CD14-positive monocyte (primary cell): ENCODE results near the gene RAG2. TPM values are rescaled to one million over a fixed set of nuclear protein-coding genes. Genes with fewer than 3 reads are reported as not detected.

Experiments
- DNase-seq, 3 donors: peaks; one replicate each; pipeline ENCODE4 v3.0.0-alpha.2; 2011 to 2022
- H2AFZ ChIP-seq: 2 replicates; pipeline ENCODE4 v1.6.0; 2012; ENCODE audit warnings: mild to moderate bottlenecking, low read depth, low read length, inconsistent platforms; ENCODE audit not compliant: insufficient read depth, poor library complexity, severe bottlenecking
- H3K27ac ChIP-seq, 2 donors: 1 replicate in 1 of 2; 2 replicates in 1 of 2; pipeline ENCODE4 v1.5.1; 2012 to 2013; ENCODE audit warnings: low read length in 2 of 2, control low read depth in 1 of 2, inconsistent platforms in 1 of 2, low read depth in 1 of 2, mild to moderate bottlenecking in 1 of 2
- H3K27me3 ChIP-seq, 2 donors: one replicate each; pipeline versions ENCODE4 v1.6.0 to v1.6.1; 2011 to 2013; ENCODE audit warnings: low read length in 2 of 2; ENCODE audit not compliant: control insufficient read depth in 2 of 2, insufficient read depth in 2 of 2
- H3K36me3 ChIP-seq, 2 donors: replicated peaks in 1 of 2; 1 replicate in 1 of 2; 2 replicates in 1 of 2; pipeline versions ENCODE4 v1.5.1 to v1.6.1; 2012 to 2013; ENCODE audit warnings: low read length in 2 of 2, control low read depth in 1 of 2, inconsistent platforms in 1 of 2, mild to moderate bottlenecking in 1 of 2; ENCODE audit not compliant: insufficient read depth in 2 of 2, control insufficient read depth in 1 of 2
- H3K4me1 ChIP-seq, 2 donors: 1 replicate in 1 of 2; 2 replicates in 1 of 2; pipeline versions ENCODE4 v1.5.1 to v1.6.1; 2012 to 2013; ENCODE audit warnings: low read length in 2 of 2, control low read depth in 1 of 2, inconsistent platforms in 1 of 2, mild to moderate bottlenecking in 1 of 2, moderate library complexity in 1 of 2; ENCODE audit not compliant: insufficient read depth in 2 of 2, control insufficient read depth in 1 of 2
- H3K4me2 ChIP-seq: replicated peaks from 2 replicates; pipeline ENCODE3; 2012; ENCODE audit warnings: low read length, moderate library complexity, mild to moderate bottlenecking; ENCODE audit not compliant: poor library complexity, severe bottlenecking; ENCODE audit errors: extremely low read depth
- H3K4me3 ChIP-seq, 3 experiments: fragments of 200-600 bp in 1 of 3; sonication (generic) in 1 of 3; replicated peaks in 1 of 3; 1 replicate in 2 of 3; 2 replicates in 1 of 3; pipeline ENCODE4 v1.5.1; 2011 to 2013; ENCODE audit warnings: low read length in 3 of 3, mild to moderate bottlenecking in 3 of 3, control low read depth in 2 of 3, low read depth in 2 of 3, inconsistent platforms in 1 of 3, moderate library complexity in 1 of 3
- H3K79me2 ChIP-seq: 2 replicates; pipeline ENCODE4 v1.6.0; 2012; ENCODE audit warnings: mild to moderate bottlenecking, control low read depth, inconsistent platforms, low read length, moderate library complexity; ENCODE audit not compliant: insufficient read depth
- H3K9ac ChIP-seq: 2 replicates; pipeline ENCODE4 v1.6.0; 2017; ENCODE audit warnings: low read length, mild to moderate bottlenecking; ENCODE audit not compliant: insufficient read depth, poor library complexity, severe bottlenecking
- H3K9me3 ChIP-seq, 2 donors: replicated peaks in 1 of 2; 1 replicate in 1 of 2; 2 replicates in 1 of 2; pipeline versions ENCODE4 v1.5.1 to v1.6.1; 2012 to 2013; ENCODE audit warnings: low read length in 2 of 2, control low read depth in 1 of 2; ENCODE audit not compliant: control insufficient read depth in 1 of 2, insufficient read depth in 1 of 2
- H4K20me1 ChIP-seq: 2 replicates; pipeline ENCODE4 v1.6.0; 2012; ENCODE audit warnings: mild to moderate bottlenecking, low read length, control low read depth, moderate library complexity; ENCODE audit not compliant: insufficient read depth
- H3K27ac Mint-ChIP-seq, 7 donors: one replicate each; pipeline ENCODE4 v1.8.0; 2020; ENCODE audit warnings: mild to moderate bottlenecking in 7 of 7, mixed read lengths in 7 of 7, moderate library complexity in 6 of 7, inconsistent platforms in 2 of 7
- H3K27me3 Mint-ChIP-seq, 3 donors: one replicate each; pipeline ENCODE4 v1.8.0; 2021 to 2022; ENCODE audit warnings: low read depth in 3 of 3, mild to moderate bottlenecking in 3 of 3, mixed read lengths in 3 of 3, moderate library complexity in 3 of 3, inconsistent platforms in 1 of 3
- H3K36me3 Mint-ChIP-seq, 2 donors: one replicate each; pipeline ENCODE4 v1.8.0; 2020; ENCODE audit warnings: mixed read lengths in 2 of 2, inconsistent platforms in 1 of 2, mild to moderate bottlenecking in 1 of 2
- H3K4me1 Mint-ChIP-seq: one replicate; pipeline ENCODE4 v1.8.0; 2020; ENCODE audit warnings: mild to moderate bottlenecking, mixed read lengths
- H3K4me3 Mint-ChIP-seq, 2 donors: one replicate each; pipeline ENCODE4 v1.8.0; 2020; ENCODE audit warnings: mild to moderate bottlenecking in 2 of 2, mixed read lengths in 2 of 2, moderate library complexity in 1 of 2
- H3K9me3 Mint-ChIP-seq, 7 donors: one replicate each; pipeline ENCODE4 v1.8.0; 2020 to 2022; ENCODE audit warnings: mixed read lengths in 7 of 7, mild to moderate bottlenecking in 6 of 7, moderate library complexity in 6 of 7, inconsistent platforms in 2 of 7
- CTCF ChIP-seq: fragments of 200-600 bp; IDR thresholded peaks from one replicate; pipeline ENCODE4 v1.8.0; 2022; ENCODE audit warnings: antibody characterized with exemption, mild to moderate bottlenecking
- WGBS: methylation state at CpG from one replicate; pipeline ENCODE4 v1.1.5; 2013; ENCODE audit warnings: missing lambda C conversion rate; ENCODE audit not compliant: insufficient coverage; 5-methylcytosine and 5-hydroxymethylcytosine counted together
- intact Hi-C, 2 donors: fragments of 100-400 bp; cut with micrococcal nuclease; formaldehyde crosslinking; loops; one replicate each; pipeline versions ENCODE4 v1.15.0 to v1.15.1; 2023
- polyA plus RNA-seq, 3 donors: library from polyadenylated mRNA; depleted of rRNA in 1 of 3; unstranded in 2 of 3; stranded (reverse) in 1 of 3; fragments of 300-500 nt in 2 of 3; fragments of >200 nt in 1 of 3; fragmentation: Illumina TruSeq in 2 of 3; gene quantifications; 1 replicate in 2 of 3; 2 replicates in 1 of 3; pipeline ENCODE4 v1.2.3, GENCODE V29; 2012 to 2021

RAG2 gene
- polyA plus RNA-seq, 3 donors, result not detected

DNA sequence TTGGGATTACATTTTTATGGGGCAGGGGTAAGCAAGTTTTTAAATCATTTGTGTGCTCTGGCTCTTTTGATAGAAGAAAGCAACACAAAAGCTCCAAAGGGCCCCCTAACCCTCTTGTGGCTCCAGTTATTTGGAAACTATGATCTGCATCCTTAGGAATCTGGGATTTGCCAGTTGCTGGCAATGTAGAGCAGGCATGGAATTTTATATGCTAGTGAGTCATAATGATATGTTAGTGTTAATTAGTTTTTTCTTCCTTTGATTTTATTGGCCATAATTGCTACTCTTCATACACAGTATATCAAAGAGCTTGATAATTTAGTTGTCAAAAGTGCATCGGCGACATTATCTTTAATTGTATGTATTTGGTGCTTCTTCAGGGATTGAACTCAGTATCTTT is 20.2 kb downstream of the RAG2 start:
- no peak for DNase-seq
- Histone ChIP-seq H3K79me2 (no peaks in the 10 kb centered on the region), H3K9me3 (peaks cover 0 to 8% of the 10 kb centered on the region in 2 donors), H3K9ac (no peak overlapping the region), H3K4me1 (no peaks in the 10 kb centered on the region), H4K20me1 (no peaks in the 10 kb centered on the region), H3K27ac (no peak overlapping the region), H3K36me3 (no peaks in the 10 kb centered on the region), H3K4me3 (no peak overlapping the region), H2AFZ (no peak overlapping the region), H3K27me3 (no peaks in the 10 kb centered on the region), H3K4me2 (no peak overlapping the region)
- no peak for TF ChIP-seq CTCF
- Mint-ChIP-seq H3K4me3 (no peak overlapping the region), H3K27ac (no peak overlapping the region), H3K27me3 (peaks cover 0 to 1% (median 0%) of the 10 kb centered on the region in 3 donors), H3K36me3 (no peaks in the 10 kb centered on the region), H3K4me1 (no peaks in the 10 kb centered on the region), H3K9me3 (peaks cover 2 to 7% (median 2%) of the 10 kb centered on the region in 7 donors)
- no CpG with 5 or more reads among the region's 2 CpGs for WGBS
- intact Hi-C loops, result no loop called here

DNA sequence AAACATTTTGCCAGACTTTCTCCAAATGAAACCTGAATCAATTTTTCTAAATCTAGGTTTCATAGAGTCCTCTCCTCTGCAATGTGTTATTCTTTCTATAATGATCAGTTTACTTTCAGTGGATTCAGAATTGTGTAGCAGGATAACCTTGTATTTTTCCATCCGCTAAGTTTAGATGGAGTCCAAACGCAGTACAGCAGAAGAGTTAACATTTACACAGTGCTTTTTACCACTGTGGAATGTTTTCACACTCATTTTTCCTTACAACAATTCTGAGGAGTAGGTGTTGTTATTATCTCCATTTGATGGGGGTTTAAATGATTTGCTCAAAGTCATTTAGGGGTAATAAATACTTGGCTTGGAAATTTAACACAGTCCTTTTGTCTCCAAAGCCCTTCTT is 20.7 kb downstream of the RAG2 start:
- no CpG with 5 or more reads among the region's 2 CpGs for WGBS
- Mint-ChIP-seq H3K4me1 (no peaks in the 10 kb centered on the region), H3K4me3 (no peak overlapping the region), H3K36me3 (no peaks in the 10 kb centered on the region), H3K9me3 (peaks cover under 1 to 7% (median 2%) of the 10 kb centered on the region in 7 donors), H3K27ac (no peak overlapping the region), H3K27me3 (peaks cover 0 to 1% (median 0%) of the 10 kb centered on the region in 3 donors)
- H3K9ac ChIP-seq, result no peak overlapping the region
- TF ChIP-seq CTCF, result no peak
- H3K27me3 ChIP-seq, result no peaks in the 10 kb centered on the region
- H3K4me2 ChIP-seq, result no peak overlapping the region
- DNase-seq, result no peak
- no peaks in the 10 kb centered on the region for H3K4me1 ChIP-seq
- peaks cover 0 to 8% of the 10 kb centered on the region in 2 donors for H3K9me3 ChIP-seq
- H3K27ac ChIP-seq, result no peak overlapping the region
- H3K4me3 ChIP-seq, result no peak overlapping the region
- H3K36me3 ChIP-seq, result no peaks in the 10 kb centered on the region
- no peaks in the 10 kb centered on the region for H3K79me2 ChIP-seq
- intact Hi-C loops, result no loop called here
- H4K20me1 ChIP-seq, result no peaks in the 10 kb centered on the region
- H2AFZ ChIP-seq, result no peak overlapping the region
